ENCODE results near the gene CAST. TPM values are rescaled to one million over a fixed set of nuclear protein-coding genes. Genes with fewer than 3 reads are reported as not detected.

CAST gene
- total RNA-seq (100 to 1,000 TPM; 103 to 229 (median 184) TPM), polyA plus RNA-seq (100 to 1,000 TPM in 1 of 3 donors, 10 to 100 TPM in 2; 54.3 to 329 (median 81.6) TPM)
- long read RNA-seq, donor 1, full-length matches to known transcripts, result 3 of 10 reads
- long read RNA-seq, donor 1, partial matches to known transcripts, result 7 of 10 reads
- long read RNA-seq, donor 1, other reads (novel, unspliced or antisense), result 0 of 10 reads
- long read RNA-seq, donor 2, full-length matches to known transcripts, result 1 of 8 reads
- long read RNA-seq, donor 2, partial matches to known transcripts, result 7 of 8 reads
- long read RNA-seq, donor 2, other reads (novel, unspliced or antisense), result 0 of 8 reads
- long read RNA-seq, donor 3, full-length matches to known transcripts, result 4 of 9 reads
- long read RNA-seq, donor 3, partial matches to known transcripts, result 0 of 9 reads
- long read RNA-seq, donor 3, other reads (novel, unspliced or antisense), result 5 of 9 reads
- long read RNA-seq, donor 4, full-length matches to known transcripts, result 8 of 68 reads
- long read RNA-seq, donor 4, partial matches to known transcripts, result 49 of 68 reads
- long read RNA-seq, donor 4, other reads (novel, unspliced or antisense), result 11 of 68 reads
- long read RNA-seq, donor 5, full-length matches to known transcripts, result 62 of 215 reads
- long read RNA-seq, donor 5, partial matches to known transcripts, result 60 of 215 reads
- long read RNA-seq, donor 5, other reads (novel, unspliced or antisense), result 93 of 215 reads
- long read RNA-seq, donor 6, partial matches to known transcripts, result 48 of 63 reads
- long read RNA-seq, donor 6, other reads (novel, unspliced or antisense), result 15 of 63 reads
- long read RNA-seq, donor 7, partial matches to known transcripts, result 7 of 9 reads
- long read RNA-seq, donor 7, other reads (novel, unspliced or antisense), result 0 of 9 reads
- long read RNA-seq, donor 8, partial matches to known transcripts, result 22 of 25 reads
- long read RNA-seq, donor 8, other reads (novel, unspliced or antisense), result 0 of 25 reads
- long read RNA-seq, donor 9, full-length matches to known transcripts, result 3 of 3 reads
- long read RNA-seq, donor 9, partial matches to known transcripts, result 0 of 3 reads
- long read RNA-seq, donor 9, other reads (novel, unspliced or antisense), result 0 of 3 reads
- long read RNA-seq, donor 10, result 0 reads

GRCh38 chr5:96661855-96662724 lies at the start of gene CAST:
TSS of gene CAST (plus strand) at chr5:96662376. CDS start at chr5:96662423, 47 bp downstream.
- 0 to 4% (median 1%) methylated on average over 11 to 75 of the region's 75 CpGs for WGBS, 4 donors

GRCh38 chr5:96614110-96614691 lies 48.0 kb upstream of the CAST start:
- Histone ChIP-seq H3K27me3 (no peaks in the 10 kb centered on the region), H3K4me1 (replicated peaks in 1 of 2) (no peaks in the 10 kb centered on the region), H3K27ac (peak overlapping the region in 2 of 5 donors; percentile 59), H3K4me3 (no peak overlapping the region), H3K9me3 (replicated peaks in 1 of 3) (no peaks in the 10 kb centered on the region), H3K36me3 (replicated peaks in 1 of 2) (no peaks in the 10 kb centered on the region)
- intact Hi-C loops (cut with DNase I), result loop anchor here (10.0 kb wide), 2 partner anchors 71 to 111 kb away; no protein-coding TSS in a partner anchor
- TF ChIP-seq POLR2A (IDR thresholded peaks at IDR 0.05) (no peak), CTCF (IDR thresholded peaks at IDR 0.05) (peak; percentile 24 to 85 (median 77))
- peak; percentile 32 to 84 (median 76) for DNase-seq
- WGBS, 4 donors, result 12 to 20% (median 15%) methylated on average over 5 to 6 of the region's 6 CpGs

More at GRCh38 chr5:96661855-96662724, at the start of gene CAST:
- Histone ChIP-seq H3K9me3 (replicated peaks in 1 of 3) (no peaks in the 10 kb centered on the region), H3K27ac (peak within 1 kb of the TSS; percentile 96 to 99 (median 96)), H3K36me3 (replicated peaks in 1 of 2) (no peaks in the 10 kb centered on the region), H3K27me3 (no peaks in the 10 kb centered on the region), H3K4me3 (peak within 1 kb of the TSS; percentile 39 to 96 (median 90)), H3K4me1 (replicated peaks in 1 of 2) (peaks cover 8 to 21% of the 10 kb centered on the region in 2 donors)
- TF ChIP-seq CTCF (IDR thresholded peaks at IDR 0.05), result no peak
- peak in 1 of 2 donors; percentile 84 for TF ChIP-seq POLR2A (IDR thresholded peaks at IDR 0.05)
- intact Hi-C loops (cut with DNase I), result no loop called here
- peak; percentile 88 to 97 (median 96) for DNase-seq

GRCh38 chr5:96615223-96615622 lies 47.0 kb upstream of the CAST start:
- Histone ChIP-seq H3K27ac (no peak overlapping the region), H3K27me3 (no peaks in the 10 kb centered on the region), H3K36me3 (replicated peaks in 1 of 2) (no peaks in the 10 kb centered on the region), H3K9me3 (replicated peaks in 1 of 3) (no peaks in the 10 kb centered on the region), H3K4me1 (replicated peaks in 1 of 2) (no peaks in the 10 kb centered on the region), H3K4me3 (no peak overlapping the region)
- DNase-seq, result no peak
- 82 to 85% (median 84%) methylated on average over 3 of the region's 3 CpGs for WGBS, 4 donors
- intact Hi-C loops (cut with DNase I), result loop anchor here (10.0 kb wide), 2 partner anchors 70 to 110 kb away; no protein-coding TSS in a partner anchor
- TF ChIP-seq POLR2A (IDR thresholded peaks at IDR 0.05) (no peak), CTCF (IDR thresholded peaks at IDR 0.05) (no peak)

Data from adrenal gland (tissue), 19 donors.